ENCODE measurements around the gene PRRT1. TPM values are rescaled to one million over a fixed set of nuclear protein-coding genes. Genes with fewer than 3 reads are reported as not detected.

The PRRT1 gene
- total RNA-seq, 1 experiment from 2014 or later, result 1.9 TPM

DNA sequence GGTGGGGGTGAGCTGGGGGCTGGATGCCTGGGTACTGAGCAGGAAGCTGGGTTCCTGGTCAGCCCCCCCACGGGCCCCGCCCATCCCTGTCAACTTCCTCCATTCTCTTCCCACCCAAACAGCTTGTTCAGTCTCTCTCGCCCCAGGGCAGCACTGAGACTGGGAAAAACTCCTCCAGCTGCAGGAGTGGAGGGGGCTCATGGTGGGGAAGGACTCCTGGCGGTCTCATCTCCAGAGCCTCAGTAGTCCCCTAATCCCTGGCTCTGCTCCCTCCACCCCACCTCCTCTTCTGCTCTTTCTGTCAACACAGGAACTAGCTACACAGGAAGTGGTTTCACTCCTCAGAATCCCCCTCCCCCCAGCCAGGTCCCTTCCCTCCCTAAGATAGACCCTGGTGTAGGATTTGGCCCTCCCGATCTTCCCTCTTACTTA lies 40.9 kb upstream of the PRRT1 start, which contains the start of gene GPSM3:
Gene GPSM3 (minus strand): TSS at position 36 of the 432 bp plus-strand sequence. CDS start 130 bp downstream, outside the sequence.
- no peaks in the 10 kb centered on the region; a peak in 1 of 5 replicates for H3K9me3 Mint-ChIP-seq
- no peak within 1 kb of the TSS for H3K4ac ChIP-seq (ENCODE audit: low read depth, low read length)

More for the DNA sequence above, 40.9 kb upstream of the PRRT1 start, which contains the start of gene GPSM3:
- Histone ChIP-seq H2AFZ (ENCODE audit: low read length) (no peak within 1 kb of the TSS), H3K9me3 (ENCODE audit: control insufficient read depth, low read depth, low read length) (no peaks in the 10 kb centered on the region), H3K14ac (ENCODE audit: insufficient read depth, low read length) (no peak within 1 kb of the TSS; the same call in 1 of the 2 replicates), H4K8ac (replicated peaks; ENCODE audit: insufficient read length, low read depth, low read length) (no peak within 1 kb of the TSS), H3K79me1 (ENCODE audit: insufficient read depth, low read depth, low read length, poor library complexity, severe bottlenecking) (no peaks in the 10 kb centered on the region), H2AK5ac (ENCODE audit: insufficient read length, low read length) (no peak within 1 kb of the TSS), H2BK15ac (ENCODE audit: low read depth, low read length) (no peak within 1 kb of the TSS), H3K79me2 (ENCODE audit: insufficient read depth, low read length) (no peaks in the 10 kb centered on the region), H3K56ac (ENCODE audit: insufficient read length, low read depth, low read length) (no peak within 1 kb of the TSS), H3K18ac (ENCODE audit: insufficient read length, low read depth, low read length) (no peak within 1 kb of the TSS), H4K91ac (ENCODE audit: insufficient read length, low read depth, low read length) (no peak within 1 kb of the TSS), H3K27ac (ENCODE audit: insufficient read length, low read depth, low read length) (no peak within 1 kb of the TSS), H2BK20ac (ENCODE audit: low read depth, low read length, poor library complexity, severe bottlenecking) (no peak within 1 kb of the TSS), H3K27me3 (ENCODE audit: insufficient read depth, low read length) (no peaks in the 10 kb centered on the region), H3K4me2 (ENCODE audit: insufficient read depth, insufficient read length, low read length) (peak within 1 kb of the TSS; percentile 44), H3T11ph (ENCODE audit: low read length) (no peak within 1 kb of the TSS), H4K20me1 (ENCODE audit: control insufficient read depth, insufficient read depth, insufficient read length) (no peaks in the 10 kb centered on the region), H2BK120ac (ENCODE audit: low read depth, low read length, poor library complexity, severe bottlenecking) (no peak within 1 kb of the TSS), H3K4me1 (ENCODE audit: insufficient read depth, low read length) (peaks cover 7% of the 10 kb centered on the region), H3K23ac (ENCODE audit: insufficient read length, low read depth, low read length) (no peak within 1 kb of the TSS), H3K23me2 (ENCODE audit: insufficient read length, low read depth, low read length, poor library complexity, severe bottlenecking) (peaks cover 17% of the 10 kb centered on the region), H2BK12ac (ENCODE audit: insufficient read length, low read depth, low read length) (no peak within 1 kb of the TSS), H2BK5ac (ENCODE audit: insufficient read length, low read length) (no peak within 1 kb of the TSS), H3K9ac (ENCODE audit: extremely low read depth, insufficient read length, low read length) (no peak within 1 kb of the TSS), H4K5ac (ENCODE audit: insufficient read length, low read depth, low read length) (no peak within 1 kb of the TSS)
- Mint-ChIP-seq H3K27ac (peak within 1 kb of the TSS; percentile 39 to 91 (median 87); a peak in 6 of 7 replicates), H3K27me3 (ENCODE audit: low read depth) (no peaks in the 10 kb centered on the region), H3K36me3 (ENCODE audit: insufficient read depth in 1 of 3, low read depth in 3 of 3) (peaks cover 1 to 14% (median 11%) of the 10 kb centered on the region in 3 experiments; a peak in 6 of 7 replicates), H3K4me3 (peak within 1 kb of the TSS; percentile 47 to 66; a peak in 4 of 5 replicates), H3K4me1 (peaks cover 59 to 62% of the 10 kb centered on the region in 2 experiments)
- TF ChIP-seq, protein P1, sequence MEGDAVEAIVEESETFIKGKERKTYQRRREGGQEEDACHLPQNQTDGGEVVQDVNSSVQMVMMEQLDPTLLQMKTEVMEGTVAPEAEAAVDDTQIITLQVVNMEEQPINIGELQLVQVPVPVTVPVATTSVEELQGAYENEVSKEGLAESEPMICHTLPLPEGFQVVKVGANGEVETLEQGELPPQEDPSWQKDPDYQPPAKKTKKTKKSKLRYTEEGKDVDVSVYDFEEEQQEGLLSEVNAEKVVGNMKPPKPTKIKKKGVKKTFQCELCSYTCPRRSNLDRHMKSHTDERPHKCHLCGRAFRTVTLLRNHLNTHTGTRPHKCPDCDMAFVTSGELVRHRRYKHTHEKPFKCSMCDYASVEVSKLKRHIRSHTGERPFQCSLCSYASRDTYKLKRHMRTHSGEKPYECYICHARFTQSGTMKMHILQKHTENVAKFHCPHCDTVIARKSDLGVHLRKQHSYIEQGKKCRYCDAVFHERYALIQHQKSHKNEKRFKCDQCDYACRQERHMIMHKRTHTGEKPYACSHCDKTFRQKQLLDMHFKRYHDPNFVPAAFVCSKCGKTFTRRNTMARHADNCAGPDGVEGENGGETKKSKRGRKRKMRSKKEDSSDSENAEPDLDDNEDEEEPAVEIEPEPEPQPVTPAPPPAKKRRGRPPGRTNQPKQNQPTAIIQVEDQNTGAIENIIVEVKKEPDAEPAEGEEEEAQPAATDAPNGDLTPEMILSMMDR (conservative IDR thresholded peaks at IDR 0.05), result no peak
- no CpG with 5 or more reads among the region's 5 CpGs for WGBS (ENCODE audit: extremely low coverage, insufficient read length, low lambda C conversion rate)
- peak; percentile 67 for DNase-seq

Measured in H9 (cell line).